Measurements from ENCODE around the gene KRT74. TPM values are rescaled to one million over a fixed set of nuclear protein-coding genes. Genes with fewer than 3 reads are reported as not detected.

Gene KRT74
- total and polyA plus RNA-seq, 9 of the 15 experiments (the other 6 are each of a cell fraction or from before 2014, with no cell fraction given), result not detected

GRCh38 chr12:52600071-52600470, 26.4 kb upstream of the KRT74 start (continued):
- no peak for TF ChIP-seq ZNF780A (CRISPR knock-in tag; IDR thresholded peaks at IDR 0.05)
- no peak for TF ChIP-seq THAP7 (CRISPR knock-in tag; IDR thresholded peaks at IDR 0.05)
- TF ChIP-seq NR0B1 (IDR thresholded peaks at IDR 0.05; ENCODE audit: partially characterized antibody), result no peak

GRCh38 chr12:52598966-52599365, 25.3 kb upstream of the KRT74 start:
- Histone ChIP-seq H3K9ac (ENCODE audit: insufficient read depth in 1 of 2, low read depth in 2 of 2, low read length in 2 of 2) (no peak overlapping the region), H3K27me3 (ENCODE audit: control insufficient read depth in 2 of 2, insufficient read depth in 2 of 2, low read length in 2 of 2) (peaks cover 0 to 29% of the 10 kb centered on the region in 2 experiments; a peak in 3 of 5 replicates), H3K4me1 (replicated peaks in 1 of 2; ENCODE audit: control insufficient read depth in 2 of 2, insufficient read depth in 2 of 2, low read length in 2 of 2) (peaks cover 0 to 10% of the 10 kb centered on the region in 2 experiments; a peak in 1 of 5 replicates), H3K4me3 (no peak overlapping the region), H3K9me3 (replicated peaks; ENCODE audit: control insufficient read depth, insufficient read depth, low read depth, low read length) (no peaks in the 10 kb centered on the region), H3K9me1 (ENCODE audit: control insufficient read depth, insufficient read depth, low read length) (no peaks in the 10 kb centered on the region), H3K4me2 (ENCODE audit: insufficient read depth, low read length) (no peak overlapping the region), H3K79me2 (ENCODE audit: control insufficient read depth, insufficient read depth, low read length) (no peaks in the 10 kb centered on the region), H4K20me1 (replicated peaks; ENCODE audit: control insufficient read depth, insufficient read depth, low read length) (no peaks in the 10 kb centered on the region), H3K36me3 (ENCODE audit: control insufficient read depth, insufficient read depth, low read length) (no peaks in the 10 kb centered on the region), H2AFZ (ENCODE audit: low read depth, low read length) (no peak overlapping the region), H3K27ac (ENCODE audit: extremely low read depth, low read depth, low read length) (no peak overlapping the region)
- in situ Hi-C loops (cut with MboI), result no loop called here
- 3% methylated on average over 5 of the region's 5 CpGs for WGBS (ENCODE audit: insufficient coverage, low coverage, missing lambda C conversion rate)
- FAIRE-seq (no peak), DNase-seq (ENCODE audit: extremely low read depth in 1 of 4, low spot score in 3 of 4) (no peak), ATAC-seq (no peak)
- intact Hi-C loops (cut with micrococcal nuclease), result no loop called here
- BruUV-seq (replicated peaks), result no TSS peak
- ChIA-PET CTCF (ENCODE audit: low intra/inter-chr PET ratio) (no interaction called here), POLR2A (interaction anchor here (1.3 to 1.4 kb wide), 2 partner anchors 11 to 18 kb away, joined by 3 to 6 read pairs; no protein-coding TSS in a partner anchor)
- TF ChIP-seq BCL6 (CRISPR knock-in tag; IDR thresholded peaks at IDR 0.05) (no peak), MLLT1 (IDR thresholded peaks at IDR 0.05) (no peak), CHD1 (IDR thresholded peaks at IDR 0.05; ENCODE audit: low read length) (no peak), MAZ (CRISPR knock-in tag; conservative IDR thresholded peaks at IDR 0.05 in 1 of 2, IDR thresholded peaks at IDR 0.05 in 1 of 2) (no peak), TAF15 (IDR thresholded peaks at IDR 0.05; ENCODE audit: low read depth, low read length) (no peak), PHB (CRISPR knock-in tag; IDR thresholded peaks at IDR 0.05) (no peak), EGR1 (conservative IDR thresholded peaks at IDR 0.05) (no peak), SMARCB1 (IDR thresholded peaks at IDR 0.05; ENCODE audit: insufficient read length, low read depth) (no peak), RBM14 (IDR thresholded peaks at IDR 0.05; ENCODE audit: borderline replicate concordance, insufficient read depth, low read depth, low read length) (no peak), POLR2AphosphoS2 (IDR thresholded peaks at IDR 0.05; ENCODE audit: low read length) (no peak), CBX5 (IDR thresholded peaks at IDR 0.05; ENCODE audit: borderline replicate concordance, low read depth) (no peak), CBFA2T3 (IDR thresholded peaks at IDR 0.05) (no peak), ZBTB26 (CRISPR knock-in tag; IDR thresholded peaks at IDR 0.05) (no peak), FOXJ3 (CRISPR knock-in tag; IDR thresholded peaks at IDR 0.05) (no peak), PHTF2 (CRISPR knock-in tag; IDR thresholded peaks at IDR 0.05) (no peak), TAF1 (IDR thresholded peaks at IDR 0.05; ENCODE audit: control insufficient read depth, extremely low read depth, insufficient read depth, low read length, severe bottlenecking) (no peak), KLF16 (IDR thresholded peaks at IDR 0.05) (no peak)
